Neural progenitor cell (in vitro differentiated cells): Measurements from ENCODE around the gene PAXX. TPM values are rescaled to one million over a fixed set of nuclear protein-coding genes. Genes with fewer than 3 reads are reported as not detected.

Experiments
- DNase-seq: peaks from one replicate; pipeline ENCODE4 v3.0.0-alpha.2; 2016; ENCODE audit warnings: low spot score
- H2AFZ ChIP-seq: fragments of 200-600 bp; sonication (generic); replicated peaks from 2 replicates; pipeline ENCODE4 v1.6.1; 2016; ENCODE audit warnings: antibody characterized with exemption
- H3F3A ChIP-seq: fragments of 200-600 bp; sonication (generic); 2 replicates; pipeline ENCODE4 v1.6.1; 2016; ENCODE audit warnings: antibody characterized with exemption, low read depth
- H3K27ac ChIP-seq: fragments of 200-600 bp; sonication (generic); 2 replicates; pipeline ENCODE4 v1.5.1; 2016; ENCODE audit warnings: mild to moderate bottlenecking
- H3K27me3 ChIP-seq: fragments of 200-600 bp; sonication (generic); 2 replicates; pipeline ENCODE4 v1.6.1; 2016; ENCODE audit warnings: mild to moderate bottlenecking, moderate library complexity
- H3K36me3 ChIP-seq: fragments of 200-600 bp; sonication (generic); 2 replicates; pipeline ENCODE4 v1.5.1; 2016
- H3K4me1 ChIP-seq: fragments of 200-600 bp; sonication (generic); 2 replicates; pipeline ENCODE4 v1.6.1; 2016; ENCODE audit warnings: mixed run types
- H3K4me2 ChIP-seq: fragments of 200-600 bp; sonication (generic); 2 replicates; pipeline ENCODE4 v1.6.1; 2016
- H3K4me3 ChIP-seq: fragments of 200-600 bp; sonication (generic); 2 replicates; pipeline ENCODE4 v1.5.1; 2016
- H3K79me2 ChIP-seq: fragments of 200-600 bp; sonication (generic); 2 replicates; pipeline ENCODE4 v1.6.1; 2016; ENCODE audit warnings: low read depth
- H3K9ac ChIP-seq: fragments of 200-600 bp; sonication (generic); 2 replicates; pipeline ENCODE4 v1.6.1; 2016
- H3K9me3 ChIP-seq: fragments of 200-600 bp; sonication (generic); 2 replicates; pipeline ENCODE4 v1.5.1; 2016; ENCODE audit warnings: low read depth
- H4K20me1 ChIP-seq: fragments of 200-600 bp; sonication (generic); 2 replicates; pipeline ENCODE4 v1.6.1; 2016; ENCODE audit warnings: low read depth
- H3K27ac Mint-ChIP-seq: 3 replicates; pipeline ENCODE4 v1.8.0; 2021; ENCODE audit warnings: mixed read lengths
- H3K27me3 Mint-ChIP-seq: 2 replicates; pipeline ENCODE4 v1.8.0; 2022; ENCODE audit warnings: low read depth, mild to moderate bottlenecking, inconsistent platforms, moderate library complexity, mixed read lengths; ENCODE audit not compliant: insufficient read depth
- H3K36me3 Mint-ChIP-seq: 3 replicates; pipeline ENCODE4 v1.8.0; 2021; ENCODE audit warnings: mixed read lengths
- H3K4me1 Mint-ChIP-seq: 3 replicates; pipeline ENCODE4 v1.8.0; 2021; ENCODE audit warnings: mixed read lengths
- H3K4me3 Mint-ChIP-seq: 3 replicates; pipeline ENCODE4 v1.8.0; 2021; ENCODE audit warnings: mild to moderate bottlenecking, moderate library complexity, mixed read lengths
- H3K9me3 Mint-ChIP-seq: 3 replicates; pipeline ENCODE4 v1.8.0; 2020; ENCODE audit warnings: mixed read lengths
- CTCF ChIP-seq: fragments of 200-600 bp; sonication (generic); IDR thresholded peaks from 2 replicates; pipeline ENCODE4 v1.5.1; 2017; ENCODE audit warnings: antibody characterized with exemption, mild to moderate bottlenecking
- EZH2 ChIP-seq: fragments of 200-600 bp; sonication (generic); IDR thresholded peaks from 2 replicates; pipeline ENCODE4 v1.6.1; 2017; ENCODE audit warnings: antibody characterized with exemption, mild to moderate bottlenecking, moderate library complexity
- EZH2phosphoT487 ChIP-seq: fragments of 200-600 bp; sonication (generic); IDR thresholded peaks from 2 replicates; pipeline ENCODE4 v1.6.1; 2017; ENCODE audit warnings: antibody characterized with exemption
- total RNA-seq: library from RNA; depleted of rRNA; stranded (reverse); fragments of >200 nt; gene quantifications from 2 replicates; pipeline ENCODE4 v1.2.3, GENCODE V29; 2015; ENCODE audit warnings: low replicate concordance

The PAXX gene
- total RNA-seq, 1 donor from 2014 or later: 31.5 TPM

DNA sequence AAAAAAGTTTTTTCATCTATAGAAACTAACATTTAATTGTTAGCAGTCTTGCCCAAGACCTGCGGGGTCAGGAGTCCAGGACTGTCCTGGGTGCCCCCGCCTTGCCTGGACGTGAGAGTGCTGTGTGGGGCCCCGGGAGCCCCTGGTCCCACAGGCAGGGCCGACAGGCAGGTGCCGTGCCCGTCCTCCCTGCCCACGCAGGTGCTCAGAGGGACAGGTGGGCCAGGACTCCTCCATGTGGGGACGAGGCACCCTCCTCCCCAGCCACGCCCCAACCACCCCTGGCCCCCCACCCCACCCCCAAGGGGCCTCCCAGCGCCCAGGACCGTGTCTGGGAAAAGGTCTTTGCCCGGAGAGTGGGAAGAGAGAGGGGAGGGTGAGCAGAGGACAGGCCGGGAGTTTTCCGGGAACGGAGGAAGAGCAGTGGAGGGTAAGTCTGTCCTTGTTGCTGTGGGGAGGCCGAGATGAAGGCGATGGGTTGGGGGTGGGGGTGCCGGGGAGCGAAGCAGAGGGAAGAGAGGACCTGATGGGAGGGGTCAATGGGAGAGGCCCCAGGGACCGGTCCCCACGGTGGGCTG is 42.9 kb upstream of the PAXX start:
- Histone ChIP-seq H3K9ac (peak overlapping the region; percentile 20), H3K4me1 (peaks cover 21% of the 10 kb centered on the region), H3K27ac (no peak overlapping the region), H3K27me3 (no peaks in the 10 kb centered on the region), H3K9me3 (no peaks in the 10 kb centered on the region), H2AFZ (no peak overlapping the region), H3K79me2 (no peaks in the 10 kb centered on the region), H3F3A (peaks cover 18% of the 10 kb centered on the region), H3K4me2 (peak overlapping the region; percentile 81), H3K4me3 (peak overlapping the region; percentile 53), H4K20me1 (no peaks in the 10 kb centered on the region), H3K36me3 (no peaks in the 10 kb centered on the region)
- Mint-ChIP-seq H3K4me3 (peak overlapping the region; percentile 88), H3K36me3 (no peaks in the 10 kb centered on the region), H3K9me3 (no peaks in the 10 kb centered on the region), H3K4me1 (peaks cover 6% of the 10 kb centered on the region), H3K27ac (no peak overlapping the region), H3K27me3 (peaks cover 2% of the 10 kb centered on the region)
- TF ChIP-seq CTCF: no peak
- no peak for TF ChIP-seq EZH2phosphoT487
- TF ChIP-seq EZH2: no peak
- DNase-seq: peak; percentile 38

DNA sequence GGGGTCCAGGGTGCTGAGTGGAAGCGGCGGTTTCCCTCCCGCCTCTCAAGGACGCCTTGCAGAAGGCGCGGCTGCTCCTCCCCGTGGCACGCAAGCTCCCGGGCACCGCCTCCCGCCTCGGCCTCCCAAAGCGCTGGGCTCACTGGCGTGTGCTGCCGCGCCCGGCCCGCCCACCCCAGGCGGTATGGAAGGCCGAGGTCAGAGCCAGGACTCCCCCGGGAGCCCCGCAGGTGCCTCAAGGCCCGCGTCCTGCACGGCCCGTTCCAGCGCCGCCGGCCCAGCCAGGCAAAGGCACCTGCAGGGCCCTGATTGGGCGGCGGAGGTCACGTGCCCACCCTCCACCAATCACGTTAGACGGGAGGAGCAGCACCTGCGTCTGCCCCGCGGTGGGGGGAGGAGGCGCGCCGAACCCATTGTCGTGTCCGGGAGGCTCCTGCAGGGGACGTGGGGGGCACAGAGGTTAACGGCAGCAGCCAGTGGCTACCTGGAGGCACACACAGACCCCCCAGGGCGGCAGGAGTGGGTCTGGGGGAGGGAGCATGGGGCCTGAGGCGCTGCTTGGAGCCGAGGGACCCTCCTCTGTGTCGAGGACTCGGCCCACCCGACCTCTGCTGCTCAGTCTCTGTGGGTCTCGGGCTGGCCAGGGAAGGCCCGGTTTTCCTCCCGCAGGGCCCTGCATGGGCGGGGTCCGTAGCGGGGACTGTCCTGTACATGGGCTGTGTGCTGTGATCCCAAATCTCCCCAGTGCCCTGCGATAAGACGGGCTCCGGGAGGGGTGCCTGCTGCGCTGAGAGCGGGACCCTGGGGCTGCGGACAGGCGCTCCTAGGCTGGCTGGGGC is 42.2 kb upstream of the PAXX start:
- Mint-ChIP-seq H3K27ac (peak overlapping the region; percentile 89), H3K36me3 (no peaks in the 10 kb centered on the region), H3K4me1 (peaks cover 6% of the 10 kb centered on the region), H3K4me3 (peak overlapping the region; percentile 88), H3K27me3 (no peaks in the 10 kb centered on the region), H3K9me3 (no peaks in the 10 kb centered on the region)
- H4K20me1 ChIP-seq: no peaks in the 10 kb centered on the region
- no peaks in the 10 kb centered on the region for H3K79me2 ChIP-seq
- H3K27me3 ChIP-seq: no peaks in the 10 kb centered on the region
- H3K36me3 ChIP-seq: no peaks in the 10 kb centered on the region
- peaks cover 21% of the 10 kb centered on the region for H3K4me1 ChIP-seq
- peak overlapping the region; percentile 29 for H3K9ac ChIP-seq
- peaks cover 18% of the 10 kb centered on the region for H3F3A ChIP-seq
- peak overlapping the region; percentile 46 for H2AFZ ChIP-seq
- TF ChIP-seq EZH2phosphoT487: no peak
- TF ChIP-seq CTCF: peak; percentile 11
- H3K27ac ChIP-seq: peak overlapping the region; percentile 57
- H3K4me2 ChIP-seq: peak overlapping the region; percentile 81
- DNase-seq: peak; percentile 96
- peak overlapping the region; percentile 53 for H3K4me3 ChIP-seq
- no peaks in the 10 kb centered on the region for H3K9me3 ChIP-seq

DNA sequence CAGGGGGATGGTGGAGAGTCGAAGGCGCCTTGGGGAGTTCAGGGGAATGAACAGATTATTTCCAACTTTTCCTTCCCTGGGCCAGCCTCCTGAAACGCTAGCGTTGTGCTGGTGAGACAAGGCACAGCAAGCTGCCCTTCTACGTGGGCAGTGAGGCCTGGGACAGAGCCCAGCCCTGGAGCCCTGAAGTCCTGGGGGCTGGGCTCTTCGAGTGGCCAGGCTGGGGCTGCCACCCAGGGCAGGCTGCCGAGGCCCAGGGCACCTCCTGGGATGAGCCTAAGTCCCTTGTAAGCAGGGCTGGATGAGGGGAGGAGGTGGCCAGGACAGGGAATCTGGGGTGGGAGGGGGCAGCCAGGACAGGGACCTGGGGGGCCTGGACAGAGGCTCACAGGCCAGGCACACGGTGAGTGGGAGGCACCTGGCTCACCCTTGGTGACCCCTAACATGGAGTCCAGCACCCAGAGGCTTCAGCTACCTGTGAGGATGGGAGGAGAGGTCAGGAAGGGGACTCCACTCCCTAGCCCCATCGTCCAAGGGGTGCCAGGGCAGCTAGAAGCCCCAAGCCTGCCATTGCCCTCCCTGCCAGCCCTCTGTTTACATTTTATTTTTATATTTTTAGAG is 41.5 kb upstream of the PAXX start:
- Histone ChIP-seq H3K9ac (peak overlapping the region; percentile 29), H3K4me2 (peak overlapping the region; percentile 81)
- peak overlapping the region; percentile 83 for H3K4me3 Mint-ChIP-seq

More for the DNA sequence above, 41.5 kb upstream of the PAXX start:
- TF ChIP-seq EZH2 (no peak), CTCF (no peak), EZH2phosphoT487 (no peak)
- no peaks in the 10 kb centered on the region for H3K9me3 Mint-ChIP-seq
- Histone ChIP-seq H3K36me3 (no peaks in the 10 kb centered on the region), H3K4me3 (peak overlapping the region; percentile 53), H3K27ac (peak overlapping the region; percentile 57), H2AFZ (peak overlapping the region; percentile 46), H3K27me3 (no peaks in the 10 kb centered on the region), H3K9me3 (no peaks in the 10 kb centered on the region), H3K4me1 (peaks cover 21% of the 10 kb centered on the region), H4K20me1 (no peaks in the 10 kb centered on the region), H3F3A (peaks cover 18% of the 10 kb centered on the region), H3K79me2 (no peaks in the 10 kb centered on the region)
- peak overlapping the region; percentile 89 for H3K27ac Mint-ChIP-seq
- DNase-seq: no peak
- H3K36me3 Mint-ChIP-seq: no peaks in the 10 kb centered on the region
- peaks cover 6% of the 10 kb centered on the region for H3K4me1 Mint-ChIP-seq
- no peaks in the 10 kb centered on the region for H3K27me3 Mint-ChIP-seq
